ENCODE measurements around the gene RND2.
A peak's percentile ranks its signal among the peaks of the same experiment; 100 is the strongest.
"Not testable (repeated sequence)": the region's sequence is repeated elsewhere in the genome, so short reads cannot be mapped to it uniquely, and the experiment has no call there.

Gene RND2

GRCh38 chr17:43044024-43044423 lies 19.0 kb downstream of the RND2 start:
- no peak for DNase-seq (ENCODE audit: low read depth)
- TF ChIP-seq CTCF (conservative IDR thresholded peaks at IDR 0.05; ENCODE audit: low read depth, low read length) = no peak
- no peak overlapping the region for H3K4me3 ChIP-seq (ENCODE audit: low read length)

GRCh38 chr17:43051969-43052368 lies 26.9 kb downstream of the RND2 start:
- no peak overlapping the region for H3K4me3 ChIP-seq (ENCODE audit: low read length)
- no peak for DNase-seq (ENCODE audit: low read depth)
- TF ChIP-seq CTCF (conservative IDR thresholded peaks at IDR 0.05; ENCODE audit: low read depth, low read length) = no peak

DNA sequence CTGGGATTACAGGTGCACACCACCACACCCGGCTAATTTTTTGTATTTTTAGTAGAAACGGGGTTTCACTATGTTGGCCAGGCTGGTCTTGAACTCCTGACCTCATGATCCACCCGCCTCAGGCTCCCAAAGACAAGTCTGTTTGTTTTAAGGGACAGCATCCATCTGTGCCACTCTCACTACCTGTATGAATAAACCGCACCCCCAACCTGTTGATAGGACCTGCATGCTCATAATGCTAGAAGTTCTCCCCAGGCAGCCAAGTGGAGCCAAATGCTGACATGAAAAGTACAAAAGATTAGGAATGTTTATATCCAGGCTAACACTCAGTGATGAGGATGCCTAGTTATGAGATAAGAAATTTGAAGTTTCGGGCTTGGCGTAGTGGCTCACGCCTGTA lies 28.0 kb downstream of the RND2 start:
- not testable (repeated sequence) for H3K4me3 ChIP-seq (ENCODE audit: low read length); DNase-seq (ENCODE audit: low read depth)

GRCh38 chr17:43056051-43056450 lies 31.0 kb downstream of the RND2 start:
- H3K4me3 ChIP-seq (ENCODE audit: low read length) = no peak overlapping the region
- no peak for TF ChIP-seq CTCF (conservative IDR thresholded peaks at IDR 0.05; ENCODE audit: low read depth, low read length)
- DNase-seq (ENCODE audit: low read depth) = no peak

DNA sequence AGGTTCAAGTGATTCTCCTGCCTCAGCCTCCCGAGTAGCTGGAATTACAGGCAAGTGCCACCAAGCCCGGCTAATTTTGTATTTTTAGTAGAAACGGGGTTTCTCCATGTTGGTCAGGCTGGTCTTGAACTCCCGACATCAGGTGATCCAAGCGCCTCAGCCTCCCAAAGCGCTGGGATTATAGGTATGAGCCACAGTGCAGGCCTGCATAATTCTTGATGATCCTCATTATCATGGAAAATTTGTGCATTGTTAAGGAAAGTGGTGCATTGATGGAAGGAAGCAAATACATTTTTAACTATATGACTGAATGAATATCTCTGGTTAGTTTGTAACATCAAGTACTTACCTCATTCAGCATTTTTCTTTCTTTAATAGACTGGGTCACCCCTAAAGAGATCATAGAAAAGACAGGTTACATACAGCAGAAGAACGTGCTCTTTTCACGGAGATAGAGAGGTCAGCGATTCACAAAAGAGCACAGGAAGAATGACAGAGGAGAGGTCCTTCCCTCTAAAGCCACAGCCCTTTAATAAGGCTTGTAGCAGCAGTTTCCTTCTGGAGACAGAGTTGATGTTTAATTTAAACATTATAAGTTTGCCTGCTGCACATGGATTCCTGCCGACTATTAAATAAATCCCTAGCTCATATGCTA lies 38.1 kb downstream of the RND2 start:
- H3K4me3 ChIP-seq (ENCODE audit: low read length) = no peak overlapping the region
- no peak for TF ChIP-seq CTCF (conservative IDR thresholded peaks at IDR 0.05; ENCODE audit: low read depth, low read length)
- DNase-seq (ENCODE audit: low read depth) = no peak

GRCh38 chr17:43068570-43069367 lies 43.7 kb downstream of the RND2 start:
- H3K4me3 ChIP-seq (ENCODE audit: low read length) = no peak overlapping the region
- no peak for TF ChIP-seq CTCF (conservative IDR thresholded peaks at IDR 0.05; ENCODE audit: low read depth, low read length)
- DNase-seq (ENCODE audit: low read depth) = no peak

DNA sequence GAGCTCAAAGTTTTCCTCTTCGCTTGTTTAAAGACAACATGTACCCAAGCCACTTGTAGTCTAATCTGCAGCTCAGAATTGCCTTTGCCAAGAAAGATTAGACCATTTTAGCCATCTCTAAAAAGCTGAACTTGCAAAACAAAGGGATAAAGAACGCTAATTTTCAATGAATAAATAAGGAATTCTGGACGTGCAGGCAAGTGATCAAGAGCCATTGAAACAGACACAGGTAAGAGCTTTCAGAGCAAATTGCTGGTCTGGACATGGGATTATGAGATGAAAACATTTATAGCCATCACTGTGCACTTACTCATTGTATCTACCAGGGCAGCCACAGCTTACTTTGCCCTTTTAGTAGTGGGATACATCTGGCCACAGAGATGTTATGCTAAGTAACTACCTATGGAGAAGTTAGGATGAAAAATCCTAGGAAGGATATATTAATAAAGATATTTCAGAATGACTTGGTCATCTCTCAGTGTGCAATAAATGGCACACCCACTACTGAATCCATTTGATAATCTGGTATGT lies 44.4 kb downstream of the RND2 start:
- no peak overlapping the region for H3K4me3 ChIP-seq (ENCODE audit: low read length)
- no peak for TF ChIP-seq CTCF (conservative IDR thresholded peaks at IDR 0.05; ENCODE audit: low read depth, low read length)

More for the DNA sequence above, 44.4 kb downstream of the RND2 start:
- DNase-seq (ENCODE audit: low read depth) = peak; percentile 69

Measured in retinal pigment epithelial cell (primary cell).